Measurements from ENCODE around the gene WDPCP.
"Not testable (repeated sequence)": the region's sequence is repeated elsewhere in the genome, so short reads cannot be mapped to it uniquely, and the experiment has no call there.

Gene WDPCP

GRCh38 chr2:63537306-63537705, 51.0 kb downstream of the WDPCP start:
- no peak for DNase-seq

GRCh38 chr2:63530704-63531279, 57.5 kb downstream of the WDPCP start:
- no peak for DNase-seq

- no peak for DNase-seq
Measured at GRCh38 chr2:63525905-63526304, 62.4 kb downstream of the WDPCP start.

- no peak for DNase-seq
Measured at GRCh38 chr2:63522950-63523349, 65.3 kb downstream of the WDPCP start.

GRCh38 chr2:63520793-63521192, 67.5 kb downstream of the WDPCP start:
- DNase-seq, result no peak

- DNase-seq, result no peak
Measured at GRCh38 chr2:63514781-63515180, 73.5 kb downstream of the WDPCP start.

- no peak for DNase-seq
Measured at GRCh38 chr2:63514237-63514716, 74.0 kb downstream of the WDPCP start.

- DNase-seq, result no peak
Measured at GRCh38 chr2:63506320-63506719, 82.0 kb downstream of the WDPCP start.

- DNase-seq, result no peak
Measured at GRCh38 chr2:63503818-63504217, 84.5 kb downstream of the WDPCP start.

GRCh38 chr2:63500398-63500797, 87.9 kb downstream of the WDPCP start:
- no peak for DNase-seq

- DNase-seq, result no peak
Measured at GRCh38 chr2:63497576-63497975, 90.7 kb downstream of the WDPCP start.

GRCh38 chr2:63494968-63495367, 93.3 kb downstream of the WDPCP start:
- no peak for DNase-seq

- no peak for DNase-seq
Measured at GRCh38 chr2:63494100-63494499, 94.2 kb downstream of the WDPCP start.

GRCh38 chr2:63488118-63488713, 100.1 kb downstream of the WDPCP start:
- DNase-seq, result peak; percentile 32

GRCh38 chr2:63486861-63487290, 101.4 kb downstream of the WDPCP start:
- DNase-seq, result peak; percentile 19

GRCh38 chr2:63484901-63485300, 103.4 kb downstream of the WDPCP start:
- no peak for DNase-seq

GRCh38 chr2:63484481-63484880, 103.8 kb downstream of the WDPCP start:
- peak; percentile 97 for DNase-seq

GRCh38 chr2:63477686-63478085, 110.6 kb downstream of the WDPCP start:
- DNase-seq, result no peak

- DNase-seq, result not testable (repeated sequence)
Measured at GRCh38 chr2:63469313-63469712, 119.0 kb downstream of the WDPCP start.

GRCh38 chr2:63465633-63466032, 122.6 kb downstream of the WDPCP start:
- DNase-seq, result no peak

- DNase-seq, result no peak
Measured at GRCh38 chr2:63463142-63463541, 125.1 kb downstream of the WDPCP start.

GRCh38 chr2:63446658-63447057, 141.6 kb downstream of the WDPCP start:
- no peak for DNase-seq

- no peak for DNase-seq
Measured at GRCh38 chr2:63444565-63445288, 143.6 kb downstream of the WDPCP start.

GRCh38 chr2:63440612-63441011, 147.7 kb downstream of the WDPCP start:
- DNase-seq, result no peak
